Measurements from ENCODE around the gene TSC22D1. TPM values are rescaled to one million over a fixed set of nuclear protein-coding genes. Genes with fewer than 3 reads are reported as not detected.

TSC22D1 gene
- total RNA-seq, 1 donor from 2014 or later = 6.5 TPM

- no peak for DNase-seq
- no peak overlapping the region for H3K27ac Mint-ChIP-seq
- peaks cover 3% of the 10 kb centered on the region for H3K9me3 Mint-ChIP-seq
- no peaks in the 10 kb centered on the region for H3K4me1 Mint-ChIP-seq
- no peaks in the 10 kb centered on the region for H3K36me3 Mint-ChIP-seq (ENCODE audit: low read depth)
- no peaks in the 10 kb centered on the region for H3K27me3 Mint-ChIP-seq
- intact Hi-C loops (cut with micrococcal nuclease) = no loop called here
- H3K4me3 Mint-ChIP-seq = no peak overlapping the region
Observed at GRCh38 chr13:44508562-44509077, 67.5 kb downstream of the TSC22D1 start.

GRCh38 chr13:44507639-44508038 lies 68.5 kb downstream of the TSC22D1 start:
- DNase-seq = no peak
- H3K9me3 Mint-ChIP-seq = no peaks in the 10 kb centered on the region
- H3K36me3 Mint-ChIP-seq (ENCODE audit: low read depth) = no peaks in the 10 kb centered on the region
- H3K27me3 Mint-ChIP-seq = no peaks in the 10 kb centered on the region
- H3K4me1 Mint-ChIP-seq = no peaks in the 10 kb centered on the region
- H3K27ac Mint-ChIP-seq = no peak overlapping the region
- intact Hi-C loops (cut with micrococcal nuclease) = no loop called here
- no peak overlapping the region for H3K4me3 Mint-ChIP-seq

- intact Hi-C loops (cut with micrococcal nuclease) = no loop called here
- Mint-ChIP-seq H3K27me3 (no peaks in the 10 kb centered on the region), H3K9me3 (no peaks in the 10 kb centered on the region), H3K36me3 (ENCODE audit: low read depth) (no peaks in the 10 kb centered on the region), H3K4me3 (no peak overlapping the region), H3K4me1 (no peaks in the 10 kb centered on the region), H3K27ac (no peak overlapping the region)
- no peak for DNase-seq
Observed at GRCh38 chr13:44506719-44507118, 69.4 kb downstream of the TSC22D1 start.

- intact Hi-C loops (cut with micrococcal nuclease) = no loop called here
- no peaks in the 10 kb centered on the region for H3K27me3 Mint-ChIP-seq
- no peak overlapping the region for H3K4me3 Mint-ChIP-seq
- H3K36me3 Mint-ChIP-seq (ENCODE audit: low read depth) = no peaks in the 10 kb centered on the region
- DNase-seq = no peak
- H3K4me1 Mint-ChIP-seq = no peaks in the 10 kb centered on the region
- H3K27ac Mint-ChIP-seq = no peak overlapping the region
- H3K9me3 Mint-ChIP-seq = no peaks in the 10 kb centered on the region
Observed at GRCh38 chr13:44506251-44506650, 69.9 kb downstream of the TSC22D1 start.

- H3K4me3 Mint-ChIP-seq = no peak overlapping the region
- no peaks in the 10 kb centered on the region for H3K4me1 Mint-ChIP-seq
- no peaks in the 10 kb centered on the region for H3K9me3 Mint-ChIP-seq
- no peaks in the 10 kb centered on the region for H3K27me3 Mint-ChIP-seq
- intact Hi-C loops (cut with micrococcal nuclease) = no loop called here
- H3K36me3 Mint-ChIP-seq (ENCODE audit: low read depth) = no peaks in the 10 kb centered on the region
- no peak overlapping the region for H3K27ac Mint-ChIP-seq
- DNase-seq = no peak
Observed at GRCh38 chr13:44504116-44504515, 72.0 kb downstream of the TSC22D1 start.

GRCh38 chr13:44498969-44499368 lies 77.2 kb downstream of the TSC22D1 start:
- intact Hi-C loops (cut with micrococcal nuclease) = no loop called here
- no peak overlapping the region for H3K27ac Mint-ChIP-seq
- no peaks in the 10 kb centered on the region for H3K36me3 Mint-ChIP-seq (ENCODE audit: low read depth)
- H3K9me3 Mint-ChIP-seq = no peaks in the 10 kb centered on the region
- no peaks in the 10 kb centered on the region for H3K4me1 Mint-ChIP-seq
- H3K27me3 Mint-ChIP-seq = peaks cover 3% of the 10 kb centered on the region
- no peak for DNase-seq
- H3K4me3 Mint-ChIP-seq = no peak overlapping the region

- intact Hi-C loops (cut with micrococcal nuclease) = no loop called here
- Mint-ChIP-seq H3K9me3 (no peaks in the 10 kb centered on the region), H3K4me1 (no peaks in the 10 kb centered on the region), H3K27me3 (peaks cover 3% of the 10 kb centered on the region), H3K36me3 (ENCODE audit: low read depth) (no peaks in the 10 kb centered on the region), H3K27ac (no peak overlapping the region), H3K4me3 (no peak overlapping the region)
- DNase-seq = no peak
Observed at GRCh38 chr13:44498502-44498901, 77.6 kb downstream of the TSC22D1 start.

- H3K4me3 Mint-ChIP-seq = no peak overlapping the region
- no peaks in the 10 kb centered on the region for H3K4me1 Mint-ChIP-seq
- no peak for DNase-seq
- H3K36me3 Mint-ChIP-seq (ENCODE audit: low read depth) = no peaks in the 10 kb centered on the region
- H3K27me3 Mint-ChIP-seq = peaks cover 3% of the 10 kb centered on the region
- H3K27ac Mint-ChIP-seq = no peak overlapping the region
- H3K9me3 Mint-ChIP-seq = no peaks in the 10 kb centered on the region
- intact Hi-C loops (cut with micrococcal nuclease) = no loop called here
Observed at GRCh38 chr13:44497801-44498200, 78.3 kb downstream of the TSC22D1 start.

- no peak for DNase-seq
- intact Hi-C loops (cut with micrococcal nuclease) = no loop called here
- no peaks in the 10 kb centered on the region for H3K4me1 Mint-ChIP-seq
- H3K9me3 Mint-ChIP-seq = no peaks in the 10 kb centered on the region
- no peak overlapping the region for H3K4me3 Mint-ChIP-seq
- peaks cover 1% of the 10 kb centered on the region for H3K27me3 Mint-ChIP-seq
- H3K27ac Mint-ChIP-seq = no peak overlapping the region
- no peaks in the 10 kb centered on the region for H3K36me3 Mint-ChIP-seq (ENCODE audit: low read depth)
Observed at GRCh38 chr13:44493213-44493812, 82.8 kb downstream of the TSC22D1 start.

- Mint-ChIP-seq H3K4me1 (peaks cover 4% of the 10 kb centered on the region), H3K27me3 (peaks cover 1% of the 10 kb centered on the region), H3K4me3 (no peak overlapping the region), H3K27ac (no peak overlapping the region), H3K36me3 (ENCODE audit: low read depth) (no peaks in the 10 kb centered on the region), H3K9me3 (no peaks in the 10 kb centered on the region)
- DNase-seq = no peak
- intact Hi-C loops (cut with micrococcal nuclease) = no loop called here
Observed at GRCh38 chr13:44489751-44490150, 86.4 kb downstream of the TSC22D1 start.

- intact Hi-C loops (cut with micrococcal nuclease) = no loop called here
- Mint-ChIP-seq H3K27ac (no peak overlapping the region), H3K4me3 (no peak overlapping the region), H3K27me3 (peaks cover 1% of the 10 kb centered on the region), H3K9me3 (no peaks in the 10 kb centered on the region), H3K4me1 (peaks cover 8% of the 10 kb centered on the region), H3K36me3 (ENCODE audit: low read depth) (no peaks in the 10 kb centered on the region)
- no peak for DNase-seq
Observed at GRCh38 chr13:44487989-44488388, 88.1 kb downstream of the TSC22D1 start.

GRCh38 chr13:44484562-44485138 lies 91.5 kb downstream of the TSC22D1 start:
- DNase-seq = peak; percentile 60
- H3K27me3 Mint-ChIP-seq = peaks cover 3% of the 10 kb centered on the region
- peak overlapping the region; percentile 64 for H3K4me3 Mint-ChIP-seq
- intact Hi-C loops (cut with micrococcal nuclease) = loop anchor here (2.0 to 5.0 kb wide), 3 partner anchors 90 to 824 kb away; no protein-coding TSS in a partner anchor
- H3K27ac Mint-ChIP-seq = no peak overlapping the region
- H3K36me3 Mint-ChIP-seq (ENCODE audit: low read depth) = no peaks in the 10 kb centered on the region
- peaks cover 8% of the 10 kb centered on the region for H3K4me1 Mint-ChIP-seq
- no peaks in the 10 kb centered on the region for H3K9me3 Mint-ChIP-seq

GRCh38 chr13:44474122-44474910 lies 101.8 kb downstream of the TSC22D1 start:
- Mint-ChIP-seq H3K27ac (no peak overlapping the region), H3K36me3 (ENCODE audit: low read depth) (no peaks in the 10 kb centered on the region), H3K9me3 (no peaks in the 10 kb centered on the region), H3K4me3 (no peak overlapping the region), H3K27me3 (peaks cover 6% of the 10 kb centered on the region), H3K4me1 (no peaks in the 10 kb centered on the region)
- no peak for DNase-seq
- intact Hi-C loops (cut with micrococcal nuclease) = no loop called here

- intact Hi-C loops (cut with micrococcal nuclease) = loop anchor here (1.0 kb wide), 1 partner anchor 566 kb away; no protein-coding TSS in a partner anchor
- H3K27me3 Mint-ChIP-seq = peaks cover 16% of the 10 kb centered on the region
Observed at GRCh38 chr13:44471686-44472085, 104.4 kb downstream of the TSC22D1 start.

More at GRCh38 chr13:44471686-44472085, 104.4 kb downstream of the TSC22D1 start:
- H3K36me3 Mint-ChIP-seq (ENCODE audit: low read depth) = no peaks in the 10 kb centered on the region
- H3K4me3 Mint-ChIP-seq = no peak overlapping the region
- no peak for DNase-seq
- no peak overlapping the region for H3K27ac Mint-ChIP-seq
- H3K4me1 Mint-ChIP-seq = no peaks in the 10 kb centered on the region
- H3K9me3 Mint-ChIP-seq = no peaks in the 10 kb centered on the region

Measured in activated CD4-positive, alpha-beta T cell treated with anti-CD3 and anti-CD28 coated beads, Interleukin-2, amount 10 ng/mL, durations not matched to agents 24 days and 14 days (primary cell).